ENCODE measurements around the gene AIFM2. TPM values are rescaled to one million over a fixed set of nuclear protein-coding genes. Genes with fewer than 3 reads are reported as not detected.

AIFM2 gene
- total and polyA plus RNA-seq, 7 experiments from 2014 or later = 0.91 to 5.5 (median 3.2) TPM

Other genes starting within 250 kb of the AIFM2 start
- gene MACROH2A2, start 80.0 kb downstream of the AIFM2 start, total RNA-seq = 1 to 10 TPM; 3.1 to 6.0 (median 4.2) TPM
- gene MACROH2A2, start 80.0 kb downstream of the AIFM2 start, polyA plus RNA-seq = 1 to 10 TPM; 3.8 to 4.6 TPM
- 10 to 100 TPM; 13.8 to 35.9 (median 19.5) TPM for gene TYSND1, start 13.9 kb upstream of the AIFM2 start, total RNA-seq
- gene TYSND1, start 13.9 kb upstream of the AIFM2 start, polyA plus RNA-seq = 10 to 100 TPM; 21.0 to 25.0 TPM
- gene SAR1A, start 37.7 kb upstream of the AIFM2 start, total RNA-seq = 100 to 1,000 TPM in 3 of 5 experiments, 10 to 100 TPM in 2; 81.6 to 124 (median 119) TPM
- gene SAR1A, start 37.7 kb upstream of the AIFM2 start, polyA plus RNA-seq = 10 to 100 TPM; 14.2 to 17.8 TPM
- 100 to 1,000 TPM in 1 of 5 experiments, 10 to 100 TPM in 4; 51.9 to 175 (median 69.6) TPM for gene PPA1, start 100.6 kb upstream of the AIFM2 start, total RNA-seq
- 100 to 1,000 TPM; 153 to 179 TPM for gene PPA1, start 100.6 kb upstream of the AIFM2 start, polyA plus RNA-seq
- gene NPFFR1, start 151.2 kb upstream of the AIFM2 start, total RNA-seq = under 1 TPM in 1 of 5 experiments, not detected in 4; 0.05 TPM
- not detected for gene NPFFR1, start 151.2 kb upstream of the AIFM2 start, polyA plus RNA-seq
- gene LRRC20, start 249.8 kb upstream of the AIFM2 start, total RNA-seq = 1 to 10 TPM; 3.0 to 9.6 (median 3.3) TPM
- gene LRRC20, start 249.8 kb upstream of the AIFM2 start, polyA plus RNA-seq = 1 to 10 TPM; 3.5 to 3.8 TPM

All from naive thymus-derived CD4-positive, alpha-beta T cell (primary cell).